ENCODE results near the gene KRTAP10-2.
"Not testable (repeated sequence)": the region's sequence is repeated elsewhere in the genome, so short reads cannot be mapped to it uniquely, and the experiment has no call there.

KRTAP10-2 gene, protein sequence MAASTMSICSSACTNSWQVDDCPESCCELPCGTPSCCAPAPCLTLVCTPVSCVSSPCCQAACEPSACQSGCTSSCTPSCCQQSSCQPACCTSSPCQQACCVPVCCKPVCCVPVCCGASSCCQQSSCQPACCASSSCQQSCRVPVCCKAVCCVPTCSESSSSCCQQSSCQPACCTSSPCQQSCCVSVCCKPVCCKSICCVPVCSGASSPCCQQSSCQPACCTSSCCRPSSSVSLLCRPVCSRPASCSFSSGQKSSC

DNA sequence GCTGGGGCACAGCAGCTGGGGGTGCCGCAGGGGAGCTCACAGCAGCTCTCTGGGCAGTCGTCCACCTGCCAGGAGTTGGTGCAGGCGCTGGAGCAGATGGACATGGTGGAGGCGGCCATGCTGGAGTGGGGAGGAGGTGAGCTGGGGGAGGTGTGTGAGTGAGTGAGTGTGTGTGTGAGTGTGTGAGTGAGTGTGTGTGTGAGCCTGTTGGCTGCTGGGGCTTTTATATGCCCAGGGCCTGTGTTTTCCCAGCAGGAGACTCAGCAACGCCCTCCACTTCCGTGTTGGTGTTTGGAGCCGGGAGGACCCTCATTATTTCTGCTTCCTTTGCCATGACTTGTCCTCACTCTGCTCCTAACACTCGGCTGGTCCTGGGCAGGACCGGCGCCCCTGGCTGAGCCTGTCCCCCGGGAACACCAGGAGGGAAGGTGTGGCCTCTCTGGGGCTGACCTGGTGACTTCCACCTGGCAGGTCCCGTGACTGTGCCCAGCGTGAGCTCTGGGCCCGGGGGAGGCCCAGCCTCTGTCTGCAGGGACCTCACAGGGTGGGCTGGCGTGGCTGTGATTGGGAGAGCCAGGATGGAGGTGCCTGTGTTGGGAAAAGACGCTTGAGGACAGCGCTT, at the start of gene KRTAP10-2:
Gene KRTAP10-2 (minus strand): TSS at position 166 of the 622 bp plus-strand sequence. CDS start 47 bp downstream, at position 119.
- no peak for DNase-seq (ENCODE audit: low read depth)

DNA sequence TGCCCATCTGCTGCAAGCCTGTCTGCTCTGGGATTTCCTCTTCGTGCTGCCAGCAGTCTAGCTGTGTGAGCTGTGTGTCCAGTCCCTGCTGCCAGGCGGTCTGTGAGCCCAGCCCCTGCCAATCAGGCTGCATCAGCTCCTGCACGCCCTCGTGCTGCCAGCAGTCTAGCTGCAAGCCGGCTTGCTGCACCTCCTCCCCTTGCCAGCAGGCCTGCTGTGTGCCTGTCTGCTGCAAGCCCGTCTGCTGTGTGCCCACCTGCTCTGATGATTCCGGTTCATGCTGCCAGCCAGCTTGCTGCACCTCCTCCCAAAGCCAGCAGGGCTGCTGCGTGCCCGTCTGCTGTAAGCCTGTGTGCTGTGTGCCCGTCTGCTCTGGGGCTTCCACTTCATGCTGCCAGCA, 49.8 kb upstream of the KRTAP10-2 start:
- not testable (repeated sequence) for DNase-seq (ENCODE audit: low read depth)

DNA sequence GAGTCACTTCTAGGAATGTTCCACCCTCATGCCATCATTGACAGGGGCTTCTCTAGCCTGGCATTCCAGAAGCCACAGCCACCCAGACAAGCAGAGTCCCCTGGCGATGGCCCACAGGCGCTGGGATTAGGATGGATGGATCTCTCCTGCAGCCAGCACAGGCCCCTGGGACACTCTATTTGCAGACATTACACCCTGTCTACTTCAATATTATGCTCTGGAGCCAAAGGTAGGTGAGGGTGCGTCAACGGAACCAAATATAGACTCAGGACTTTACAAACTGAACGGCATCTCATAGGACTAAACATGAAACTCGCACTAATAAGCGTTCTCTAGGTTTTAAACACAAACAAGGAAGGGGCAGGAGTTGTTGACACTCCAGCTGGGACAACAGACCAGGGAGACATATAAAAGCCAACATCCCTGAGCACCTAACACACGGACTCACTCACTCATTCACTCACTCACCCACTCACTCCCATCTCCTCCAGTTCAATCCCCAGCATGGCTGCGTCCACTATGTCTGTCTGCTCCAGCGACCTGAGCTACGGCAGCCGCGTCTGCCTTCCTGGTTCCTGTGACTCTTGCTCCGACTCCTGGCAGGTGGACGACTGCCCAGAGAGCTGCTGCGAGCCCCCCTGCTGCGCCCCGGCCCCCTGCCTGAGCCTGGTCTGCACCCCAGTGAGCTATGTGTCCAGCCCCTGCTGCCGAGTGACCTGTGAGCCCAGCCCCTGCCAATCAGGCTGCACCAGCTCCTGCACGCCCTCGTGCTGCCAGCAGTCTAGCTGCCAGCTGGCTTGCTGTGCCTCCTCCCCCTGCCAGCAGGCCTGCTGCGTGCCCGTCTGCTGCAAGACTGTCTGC, 49.0 kb upstream of the KRTAP10-2 start, which contains the start of gene KRTAP10-7:
Gene KRTAP10-7 (plus strand): TSS at position 480 of the 861 bp plus-strand sequence. CDS start 25 bp downstream, at position 505.
- not testable (repeated sequence) for DNase-seq (ENCODE audit: low read depth)

DNA sequence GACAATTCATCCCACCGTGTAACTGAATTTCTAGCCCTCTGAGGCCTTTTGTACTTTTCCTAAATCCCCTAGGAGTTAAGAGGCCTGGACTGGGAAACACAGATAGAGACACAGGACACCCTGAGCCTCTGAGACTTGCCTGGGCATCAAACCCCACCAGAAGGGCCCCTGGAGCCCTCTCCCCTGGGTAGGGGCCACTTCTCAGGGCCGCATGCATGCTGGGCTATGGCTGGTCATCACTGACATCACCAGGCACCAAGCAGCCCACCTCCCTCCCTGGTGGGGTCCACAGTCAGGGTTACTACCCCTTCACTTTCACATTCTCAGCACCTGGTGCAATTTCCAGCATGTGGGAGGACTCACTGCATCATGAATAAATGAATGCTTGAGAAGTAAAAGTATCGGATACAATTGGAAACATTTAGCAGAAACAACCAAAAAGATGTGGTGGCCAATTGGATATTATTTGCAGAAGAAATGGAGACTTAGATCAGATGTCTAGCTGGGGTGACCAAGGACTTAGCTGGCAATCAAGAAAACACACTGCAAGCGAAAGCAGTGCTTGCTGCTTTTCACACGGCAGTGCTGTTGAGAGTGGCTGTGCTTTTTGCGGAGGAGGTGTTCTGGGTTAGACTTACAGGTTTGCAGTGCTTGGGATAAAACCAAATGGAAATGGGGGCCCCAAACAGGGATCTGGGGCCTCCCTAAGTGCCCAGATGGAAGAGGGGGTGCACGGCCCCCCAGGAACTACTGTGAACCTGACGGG, 48.1 kb upstream of the KRTAP10-2 start:
- no peak for DNase-seq (ENCODE audit: low read depth)

DNA sequence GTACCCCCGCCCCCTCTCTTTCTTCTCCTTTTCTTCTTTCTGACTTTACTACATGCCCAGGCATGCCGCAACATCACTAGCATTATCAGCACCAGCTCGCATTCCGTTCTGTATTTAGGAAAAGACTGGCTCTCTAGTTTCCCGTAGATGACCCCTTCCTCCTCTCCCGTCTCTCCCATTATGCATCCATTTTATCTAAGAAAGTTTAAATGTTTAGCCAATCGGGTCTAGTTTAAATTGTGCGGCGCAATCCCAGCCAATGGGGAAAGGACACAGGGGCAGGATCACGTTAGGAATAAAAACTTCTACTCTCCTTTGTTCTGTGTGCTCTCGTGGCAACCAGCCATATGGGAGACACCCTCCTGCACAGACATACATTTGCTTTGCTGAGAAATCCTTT, 46.8 kb upstream of the KRTAP10-2 start:
- DNase-seq (ENCODE audit: low read depth): no peak

DNA sequence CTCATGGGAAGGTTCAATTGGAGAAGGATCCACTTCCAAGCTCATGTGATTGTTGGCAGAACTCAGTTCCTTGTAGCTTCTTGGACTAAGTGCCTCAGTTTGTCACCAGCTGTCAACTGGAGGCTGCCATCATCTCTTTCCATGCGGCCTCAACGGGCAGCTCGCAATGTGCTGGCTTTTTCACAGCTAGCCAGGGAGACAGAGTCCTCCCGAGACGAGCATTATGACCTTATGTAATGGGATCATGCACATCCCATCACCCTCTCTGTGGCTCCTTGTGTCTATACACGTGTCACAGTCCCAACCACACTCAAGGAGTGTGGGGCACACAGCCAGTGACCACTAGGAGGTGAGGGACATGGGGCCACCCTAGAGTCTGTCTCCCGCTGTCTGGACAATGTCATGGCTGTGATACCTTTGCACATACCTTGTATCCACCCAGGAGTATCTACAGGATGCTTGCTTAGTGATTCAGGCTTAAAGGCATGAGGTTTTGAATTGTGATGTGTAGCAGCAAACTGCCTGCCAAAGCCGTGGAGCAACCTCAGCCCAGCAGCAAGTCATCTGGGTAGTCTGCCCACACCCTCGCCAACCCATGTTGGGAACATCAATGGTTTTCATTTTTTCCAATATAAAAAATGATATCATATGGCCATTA, 44.9 kb upstream of the KRTAP10-2 start:
- no peak for DNase-seq (ENCODE audit: low read depth)

DNA sequence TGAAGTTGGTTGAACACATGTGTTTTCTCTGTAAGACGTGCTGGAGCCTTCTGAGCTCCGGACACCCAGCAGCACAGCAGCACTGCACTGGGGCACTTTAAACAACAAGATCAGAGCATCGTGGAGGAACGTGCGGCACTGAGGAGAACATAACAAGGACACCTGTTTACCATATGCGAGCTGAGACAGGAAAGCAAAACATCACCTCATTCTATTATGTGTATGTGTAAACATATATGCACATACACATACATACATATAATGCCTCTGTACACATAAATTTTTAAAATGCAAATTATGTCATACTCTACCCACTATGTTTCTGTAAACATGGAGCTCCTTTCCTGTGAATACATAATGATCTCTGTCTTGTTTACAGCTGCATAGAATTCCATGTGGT, 44.2 kb upstream of the KRTAP10-2 start:
- DNase-seq (ENCODE audit: low read depth): no peak

DNA sequence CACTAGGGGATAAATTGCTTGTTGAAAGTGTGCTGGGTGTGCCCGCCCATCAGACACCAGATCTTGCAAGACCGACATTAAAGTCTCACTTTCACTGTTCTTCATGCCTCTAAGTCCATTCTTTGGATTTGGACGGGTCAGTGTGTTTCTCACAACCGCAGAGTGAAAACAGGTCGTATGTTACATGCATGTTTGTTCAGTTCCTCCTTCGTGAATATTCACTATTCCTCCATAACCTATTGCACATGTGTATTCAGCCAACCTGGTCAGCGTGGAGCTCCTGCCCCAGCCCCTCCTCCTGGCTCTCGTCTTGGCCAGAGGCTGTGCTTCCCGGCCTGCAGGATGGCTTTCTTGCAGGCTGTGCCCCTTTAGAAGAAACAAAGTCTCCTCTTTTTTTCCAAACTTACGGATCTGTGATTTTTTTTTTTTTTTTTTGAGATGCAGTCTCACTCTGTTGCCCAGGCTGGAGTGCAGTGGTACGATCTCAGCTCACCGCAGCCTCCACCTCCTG, 43.2 kb upstream of the KRTAP10-2 start:
- no peak for DNase-seq (ENCODE audit: low read depth)

DNA sequence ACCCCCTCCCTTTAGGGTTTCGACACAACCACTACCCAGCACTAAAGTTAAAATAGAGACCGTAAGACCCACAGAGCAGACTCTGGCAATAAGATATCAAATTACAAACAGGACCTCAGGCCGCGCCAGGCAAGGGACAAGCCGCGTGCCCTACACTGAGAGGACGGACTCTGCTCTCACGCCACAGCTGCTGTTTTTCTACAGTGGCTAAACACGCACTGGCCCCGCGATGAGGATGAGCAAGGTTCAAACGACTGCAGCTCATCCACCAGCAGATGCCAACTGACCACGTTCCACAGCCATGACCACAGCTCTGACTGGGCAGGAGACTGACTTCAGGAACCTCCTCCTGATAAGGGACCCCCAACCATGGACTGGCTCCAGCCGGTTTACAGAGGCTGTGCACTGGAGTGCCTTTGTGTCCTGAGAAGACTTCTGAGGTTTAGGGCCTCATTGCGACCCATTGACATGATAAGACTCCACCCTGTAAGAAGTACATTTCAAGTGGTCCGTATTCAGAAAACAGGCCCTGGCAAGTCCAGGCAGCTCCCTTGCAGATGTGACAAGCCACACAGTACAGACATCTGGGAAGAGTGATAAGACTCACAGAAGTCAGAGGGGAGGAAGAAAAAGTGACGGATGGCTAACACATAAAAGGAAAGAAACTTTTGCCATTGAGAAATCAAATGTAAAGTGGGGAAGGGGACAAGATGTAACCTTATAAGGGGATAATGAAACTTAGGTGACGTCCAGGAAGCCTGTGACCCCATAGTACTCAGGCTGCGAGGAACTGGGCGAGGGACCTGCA, 42.5 kb upstream of the KRTAP10-2 start:
- DNase-seq (ENCODE audit: low read depth): no peak

DNA sequence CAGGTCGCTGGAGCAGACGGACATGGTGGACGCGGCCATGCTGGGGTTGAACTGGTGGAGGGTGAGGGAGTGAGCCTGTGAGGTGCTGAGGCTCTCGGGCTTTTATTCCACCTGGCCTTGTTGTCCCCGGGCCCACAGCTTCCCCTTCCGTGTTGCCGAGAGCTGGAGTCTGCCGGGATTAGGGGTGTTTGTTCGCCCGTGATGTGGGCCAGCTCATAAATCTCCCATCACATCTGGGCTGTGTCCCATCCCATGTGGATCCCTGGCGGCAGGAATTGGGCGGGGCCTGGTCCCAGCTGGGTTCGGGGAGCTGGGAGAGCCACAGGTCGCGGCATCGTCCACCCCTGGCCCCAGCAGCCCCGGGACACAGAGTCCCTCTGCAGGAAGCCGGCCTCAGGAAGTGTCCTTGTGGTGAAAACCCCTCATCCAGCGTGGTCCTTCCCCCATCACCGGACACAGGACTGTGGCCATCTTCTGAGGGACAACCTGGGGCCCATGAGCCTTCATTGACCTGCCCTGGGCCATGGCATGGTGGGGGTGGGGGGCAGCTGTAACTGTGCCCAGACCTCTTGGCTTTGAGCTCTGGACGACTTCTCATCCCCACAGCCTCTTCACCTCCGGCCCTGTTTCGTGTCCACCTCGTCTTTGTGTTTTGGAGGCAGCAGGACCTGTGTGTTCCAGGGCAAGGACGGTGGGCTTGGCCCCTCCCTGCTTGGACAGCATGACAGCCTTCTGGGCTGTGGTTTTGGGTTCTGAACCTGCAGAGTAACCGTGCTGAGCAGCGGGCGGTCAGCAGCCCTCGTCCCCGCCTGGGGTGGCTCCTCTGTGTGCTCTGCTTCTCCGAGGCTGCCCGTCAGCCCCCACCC, 41.4 kb upstream of the KRTAP10-2 start, which contains the start of gene KRTAP10-6:
Gene KRTAP10-6 (minus strand): TSS at position 60 of the 866 bp plus-strand sequence. CDS start 21 bp downstream, at position 39.
- no peak for DNase-seq (ENCODE audit: low read depth)

DNA sequence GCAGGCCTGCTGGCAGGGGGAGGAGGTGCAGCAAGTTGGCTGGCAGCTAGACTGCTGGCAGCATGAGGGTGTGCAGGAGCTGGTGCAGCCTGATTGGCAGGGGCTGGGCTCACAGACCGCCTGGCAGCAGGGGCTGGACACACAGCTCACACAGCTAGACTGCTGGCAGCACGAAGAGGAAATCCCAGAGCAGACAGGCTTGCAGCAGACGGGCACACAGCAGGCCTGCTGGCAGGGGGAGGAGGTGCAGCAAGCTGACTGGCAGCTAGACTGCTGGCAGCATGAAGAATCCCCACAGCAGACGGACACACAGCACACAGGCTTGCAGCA, 40.5 kb upstream of the KRTAP10-2 start:
- not testable (repeated sequence) for DNase-seq (ENCODE audit: low read depth)

DNA sequence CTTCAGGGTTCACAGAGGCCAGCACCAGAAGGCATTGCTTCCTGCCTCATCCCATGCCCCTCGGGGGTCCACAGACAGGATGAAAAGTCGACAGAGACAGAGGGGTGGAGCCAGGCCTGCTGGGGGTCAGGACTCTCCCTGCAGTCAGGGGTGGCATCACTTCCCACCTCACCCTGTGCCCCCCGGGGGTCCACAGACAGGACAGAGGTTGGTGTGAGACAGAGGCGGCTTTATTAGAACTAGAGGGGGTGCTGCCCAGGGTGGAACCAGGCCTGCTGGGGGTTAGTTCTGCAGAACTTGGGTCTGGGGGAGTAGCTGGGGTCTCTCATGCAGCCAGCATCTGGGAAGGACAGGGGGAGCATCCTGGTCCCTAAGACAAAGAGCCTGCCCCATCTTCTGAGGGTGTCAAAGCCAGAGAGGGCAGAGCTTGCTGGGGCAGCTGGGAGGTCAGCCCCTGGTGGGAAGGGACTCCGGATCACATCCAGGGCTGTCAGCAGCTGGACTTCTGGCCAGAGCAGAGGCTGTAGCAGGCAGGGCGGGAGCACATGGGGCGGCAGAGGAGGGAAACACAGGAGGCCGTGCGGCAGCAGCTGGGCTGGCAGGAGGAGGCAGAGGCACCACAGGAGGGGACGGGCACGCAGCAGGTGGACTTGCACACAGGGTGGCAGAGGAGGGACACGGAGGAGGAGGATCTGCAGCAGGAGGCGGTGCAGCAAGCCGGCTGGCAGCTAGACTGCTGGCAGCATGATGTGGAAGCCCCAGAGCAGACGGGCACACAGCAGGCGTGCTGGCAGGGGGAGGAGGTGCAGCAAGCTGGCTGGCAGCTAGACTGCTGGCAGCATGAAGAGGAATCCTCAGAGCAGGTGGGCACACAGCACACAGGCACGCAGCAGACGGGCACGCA, 39.8 kb upstream of the KRTAP10-2 start:
- DNase-seq (ENCODE audit: low read depth): not testable (repeated sequence)

DNA sequence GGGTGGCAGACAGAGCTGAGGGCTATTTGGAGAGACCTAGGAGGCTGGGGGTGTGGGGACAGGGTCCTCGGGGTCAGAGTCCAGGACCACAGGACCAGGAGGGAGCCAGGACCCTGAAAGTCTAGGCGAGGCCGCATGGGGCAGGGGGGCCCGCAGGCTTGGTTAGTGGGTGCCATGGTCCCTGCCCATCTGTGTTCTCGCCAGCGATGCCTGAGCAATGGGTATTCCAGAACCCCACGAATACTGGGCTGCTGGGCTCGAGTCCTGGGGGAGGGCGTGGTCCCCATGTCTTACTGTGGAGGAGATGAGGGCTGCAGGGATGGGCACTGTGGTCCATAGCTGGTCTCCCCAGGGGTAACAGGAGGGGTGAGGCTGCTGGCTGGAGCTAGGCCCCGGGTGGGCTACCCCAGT, 39.0 kb upstream of the KRTAP10-2 start:
- DNase-seq (ENCODE audit: low read depth): no peak

DNA sequence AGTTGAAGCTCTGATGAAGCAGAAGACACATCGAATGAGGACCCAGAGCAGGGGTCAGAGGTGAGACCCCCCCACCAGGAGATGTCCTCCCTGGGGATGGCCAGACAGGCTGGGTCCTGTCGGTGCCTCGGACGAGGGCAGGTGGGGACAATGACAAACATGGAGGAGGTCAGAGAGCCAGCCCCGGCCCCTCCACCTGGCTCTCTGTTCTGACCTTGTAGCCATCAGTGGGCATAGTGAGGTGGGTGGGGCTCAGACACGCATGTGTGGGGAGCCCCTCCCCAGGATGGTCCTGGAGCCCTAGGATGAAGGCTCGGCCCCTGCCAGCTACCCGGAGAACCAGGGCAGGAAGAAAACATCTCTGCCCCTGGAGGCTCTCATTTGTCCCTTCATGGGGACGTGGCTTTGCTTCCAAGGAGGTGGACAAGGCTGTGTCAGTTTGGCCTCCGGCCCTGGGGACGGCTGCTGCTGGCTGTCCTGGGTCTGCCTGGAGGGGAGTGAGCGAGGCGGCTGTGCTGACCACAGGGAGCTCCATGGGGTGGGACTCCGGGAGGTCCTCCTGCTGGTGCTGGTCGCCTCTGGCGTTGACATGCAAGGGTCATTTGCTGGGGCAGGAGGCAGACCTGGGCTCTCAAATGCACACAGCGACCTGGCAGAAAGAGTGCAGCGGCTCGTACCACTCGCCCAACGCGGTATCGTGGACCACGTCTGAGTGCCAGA, 38.4 kb upstream of the KRTAP10-2 start:
- DNase-seq (ENCODE audit: low read depth): no peak

DNA sequence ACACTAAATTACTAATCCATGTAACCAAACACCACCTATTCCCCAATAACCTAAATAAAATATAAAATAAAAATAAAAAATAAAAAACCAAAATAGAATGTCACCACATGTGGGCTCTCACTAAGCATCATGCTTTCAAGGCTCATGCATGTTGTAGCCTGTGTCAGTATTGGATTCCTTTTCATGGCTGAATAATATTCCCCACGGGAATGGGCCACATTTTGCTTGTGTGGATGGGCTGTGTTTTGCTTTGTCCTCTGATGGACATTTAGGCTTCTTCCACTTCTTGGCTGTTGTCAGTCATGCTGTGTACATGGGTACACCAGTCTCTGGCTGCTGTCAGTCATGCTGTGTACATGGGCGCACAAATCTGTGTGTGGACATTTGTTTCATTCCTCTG, 37.8 kb upstream of the KRTAP10-2 start:
- DNase-seq (ENCODE audit: low read depth): no peak

DNA sequence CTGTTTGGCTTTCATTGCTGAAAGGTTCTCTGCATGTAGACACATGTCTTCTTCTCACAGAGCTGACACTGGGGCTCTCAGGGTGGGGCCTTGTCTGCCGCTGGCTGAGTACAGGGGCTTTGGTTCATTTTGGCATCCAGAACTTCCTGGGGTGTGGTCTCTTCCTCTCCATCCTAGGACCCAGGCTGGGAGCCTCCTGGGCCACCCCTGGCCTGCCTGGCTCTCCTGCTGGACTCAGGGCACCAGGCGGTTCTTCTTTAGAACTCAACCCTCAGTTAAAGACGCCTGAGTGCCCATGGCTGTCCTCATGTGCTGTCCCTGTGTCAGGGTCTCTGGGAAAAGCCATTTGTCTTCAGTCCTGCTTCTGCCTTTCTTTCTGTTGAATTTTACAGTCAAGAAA, 34.6 kb upstream of the KRTAP10-2 start:
- no peak for DNase-seq (ENCODE audit: low read depth)

DNA sequence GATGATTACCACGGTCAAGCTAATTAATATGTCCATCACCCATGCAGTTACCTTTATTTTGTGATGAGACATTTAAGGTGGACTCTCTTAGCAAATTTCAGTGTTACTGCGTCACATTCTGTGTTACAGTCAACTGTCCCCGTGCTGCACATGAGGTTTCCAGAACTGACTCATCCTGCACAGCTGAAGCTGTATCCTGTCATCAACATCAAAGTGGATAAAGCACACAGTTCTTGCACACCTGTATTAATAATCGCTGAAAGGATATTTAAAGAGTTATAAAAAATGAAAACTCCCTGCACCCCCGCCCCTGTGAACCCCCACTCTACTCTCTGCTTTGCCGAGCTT, 32.5 kb upstream of the KRTAP10-2 start:
- DNase-seq (ENCODE audit: low read depth): no peak

All from stimulated activated CD8-positive, alpha-beta memory T cell treated with anti-CD3 and anti-CD28 coated beads, Interleukin-12 subunit alpha, Interleukin-12 subunit beta, amount 100 ng/mL, for 4 hours (primary cell).